ENCODE results near the gene JAZF1. TPM values are rescaled to one million over a fixed set of nuclear protein-coding genes. Genes with fewer than 3 reads are reported as not detected.

The JAZF1 gene
- total RNA-seq, 2 donors from 2014 or later: 13.9 to 16.5 TPM

DNA sequence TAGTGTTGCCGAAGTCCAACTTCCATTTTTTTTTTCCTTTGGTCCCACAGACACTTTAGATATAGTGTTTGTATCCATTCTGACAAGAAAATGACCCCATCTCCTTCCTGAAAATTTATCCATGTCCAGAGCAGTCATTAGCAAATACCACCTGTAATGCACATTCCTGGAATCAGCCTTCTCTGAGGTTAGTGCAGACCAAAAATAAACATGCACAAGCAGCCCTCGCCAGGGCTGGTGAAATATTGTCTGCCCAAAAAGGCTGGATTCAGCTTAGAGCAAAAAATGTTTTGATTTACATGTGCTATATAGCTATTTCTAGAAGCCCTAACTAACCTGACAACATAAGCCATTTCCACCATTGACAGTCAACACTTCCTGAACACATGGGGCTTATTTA lies 294.9 kb downstream of the JAZF1 start:
- no peak for ATAC-seq (ENCODE audit: insufficient number of reproducible peaks, low FRiP score, low read depth)
- H3K27ac ChIP-seq: no peak overlapping the region
- TF ChIP-seq CTCF (IDR thresholded peaks at IDR 0.05): no peak
- H3K36me3 ChIP-seq: no peaks in the 10 kb centered on the region
- H3K4me3 ChIP-seq: no peak overlapping the region
- no peak for DNase-seq (ENCODE audit: low spot score)
- no peaks in the 10 kb centered on the region for H3K27me3 ChIP-seq (replicated peaks; ENCODE audit: insufficient read depth)
- no peaks in the 10 kb centered on the region for H3K9me3 ChIP-seq
- H3K4me1 ChIP-seq (ENCODE audit: control insufficient read depth in 1 of 2, low read depth in 2 of 2): peaks cover 0 to 2% of the 10 kb centered on the region in 2 donors

GRCh38 chr7:27883696-27884095 lies 296.9 kb downstream of the JAZF1 start:
- H3K4me1 ChIP-seq (ENCODE audit: control insufficient read depth in 1 of 2, low read depth in 2 of 2): peaks cover 0 to 9% of the 10 kb centered on the region in 2 donors
- ATAC-seq (ENCODE audit: insufficient number of reproducible peaks, low FRiP score, low read depth) (no peak), DNase-seq (ENCODE audit: low spot score) (no peak)
- H3K36me3 ChIP-seq: no peaks in the 10 kb centered on the region
- no peaks in the 10 kb centered on the region for H3K9me3 ChIP-seq
- no peak overlapping the region for H3K4me3 ChIP-seq
- H3K27me3 ChIP-seq (replicated peaks; ENCODE audit: insufficient read depth): no peaks in the 10 kb centered on the region
- TF ChIP-seq CTCF (IDR thresholded peaks at IDR 0.05): no peak
- H3K27ac ChIP-seq: no peak overlapping the region

- H3K4me3 ChIP-seq: no peak overlapping the region
- H3K27ac ChIP-seq: no peak overlapping the region
- H3K36me3 ChIP-seq: no peaks in the 10 kb centered on the region
- H3K27me3 ChIP-seq (replicated peaks; ENCODE audit: insufficient read depth): no peaks in the 10 kb centered on the region
- DNase-seq (ENCODE audit: low spot score) (no peak), ATAC-seq (ENCODE audit: insufficient number of reproducible peaks, low FRiP score, low read depth) (no peak)
- H3K4me1 ChIP-seq (ENCODE audit: control insufficient read depth in 1 of 2, low read depth in 2 of 2): peaks cover 12 to 34% of the 10 kb centered on the region in 2 donors
- H3K9me3 ChIP-seq: no peaks in the 10 kb centered on the region
- TF ChIP-seq CTCF (IDR thresholded peaks at IDR 0.05): no peak
Observed at GRCh38 chr7:27876756-27877155, 303.8 kb downstream of the JAZF1 start.

GRCh38 chr7:27875832-27876231 lies 304.8 kb downstream of the JAZF1 start:
- no peak for ATAC-seq (ENCODE audit: insufficient number of reproducible peaks, low FRiP score, low read depth)

GRCh38 chr7:27875061-27875460 lies 305.5 kb downstream of the JAZF1 start:
- no peaks in the 10 kb centered on the region for H3K36me3 ChIP-seq
- DNase-seq (ENCODE audit: low spot score): no peak
- H3K27me3 ChIP-seq (replicated peaks; ENCODE audit: insufficient read depth): no peaks in the 10 kb centered on the region
- H3K4me1 ChIP-seq (ENCODE audit: control insufficient read depth in 1 of 2, low read depth in 2 of 2): peaks cover 12 to 26% of the 10 kb centered on the region in 2 donors
- no peak for ATAC-seq (ENCODE audit: insufficient number of reproducible peaks, low FRiP score, low read depth)
- no peaks in the 10 kb centered on the region for H3K9me3 ChIP-seq
- H3K27ac ChIP-seq: no peak overlapping the region
- H3K4me3 ChIP-seq: no peak overlapping the region
- no peak for TF ChIP-seq CTCF (IDR thresholded peaks at IDR 0.05)

More at GRCh38 chr7:27875832-27876231, 304.8 kb downstream of the JAZF1 start:
- peaks cover 12 to 34% of the 10 kb centered on the region in 2 donors for H3K4me1 ChIP-seq (ENCODE audit: control insufficient read depth in 1 of 2, low read depth in 2 of 2)
- TF ChIP-seq CTCF (IDR thresholded peaks at IDR 0.05): no peak
- H3K36me3 ChIP-seq: no peaks in the 10 kb centered on the region
- H3K4me3 ChIP-seq: no peak overlapping the region
- H3K27ac ChIP-seq: no peak overlapping the region
- H3K27me3 ChIP-seq (replicated peaks; ENCODE audit: insufficient read depth): no peaks in the 10 kb centered on the region
- no peaks in the 10 kb centered on the region for H3K9me3 ChIP-seq
- DNase-seq (ENCODE audit: low spot score): no peak
